Ectodermal cell (in vitro differentiated cells): ENCODE measurements around the gene CHPT1.
A peak's percentile ranks its signal among the peaks of the same experiment; 100 is the strongest.

ENCODE experiments used
- H3K27ac ChIP-seq: 2 replicates; pipeline ENCODE4 v1.7.0; 2013; ENCODE audit warnings: mild to moderate bottlenecking, low read depth, low read length; ENCODE audit not compliant: insufficient read depth, poor library complexity, severe bottlenecking
- H3K27me3 ChIP-seq: 2 replicates; pipeline ENCODE4 v1.7.0; 2013; ENCODE audit warnings: mild to moderate bottlenecking, low read length; ENCODE audit not compliant: insufficient read depth, control insufficient read depth, poor library complexity, severe bottlenecking
- H3K36me3 ChIP-seq: one replicate; pipeline ENCODE4 v1.7.0; 2013; ENCODE audit warnings: low read length; ENCODE audit not compliant: control insufficient read depth, insufficient read depth
- H3K4me1 ChIP-seq: one replicate; pipeline ENCODE4 v1.7.0; 2013; ENCODE audit warnings: low read length; ENCODE audit not compliant: control insufficient read depth, insufficient read depth
- H3K4me3 ChIP-seq: 2 replicates; pipeline ENCODE4 v1.7.0; 2013; ENCODE audit warnings: low read depth, low read length, control low read depth; ENCODE audit not compliant: insufficient read depth
- H3K9me3 ChIP-seq: 2 replicates; pipeline ENCODE4 v1.7.0; 2013; ENCODE audit warnings: mild to moderate bottlenecking, low read length, moderate library complexity; ENCODE audit not compliant: control insufficient read depth
- WGBS, 2 experiments: methylation state at CpG; one replicate each; pipeline ENCODE4 v1.1.7; 2013; ENCODE audit warnings: missing lambda C conversion rate in 2 of 2; 5-methylcytosine and 5-hydroxymethylcytosine counted together

Gene CHPT1

GRCh38 chr12:101697930-101698799 is 725 bp downstream of the CHPT1 start:
- WGBS, 2 experiments: 1% methylated on average over 67 of the region's 67 CpGs
- no peak overlapping the region for H3K27ac ChIP-seq
- H3K9me3 ChIP-seq: no peaks in the 10 kb centered on the region
- H3K4me1 ChIP-seq: no peaks in the 10 kb centered on the region
- peak overlapping the region; percentile 76 for H3K4me3 ChIP-seq
- no peaks in the 10 kb centered on the region for H3K36me3 ChIP-seq
- H3K27me3 ChIP-seq: peaks cover 32% of the 10 kb centered on the region

GRCh38 chr12:101698800-101699347 is 1.4 kb downstream of the CHPT1 start:
- no peaks in the 10 kb centered on the region for H3K4me1 ChIP-seq
- H3K9me3 ChIP-seq: no peaks in the 10 kb centered on the region
- peaks cover 32% of the 10 kb centered on the region for H3K27me3 ChIP-seq
- H3K36me3 ChIP-seq: no peaks in the 10 kb centered on the region
- H3K27ac ChIP-seq: no peak overlapping the region
- 83 to 84% methylated on average over 11 of the region's 12 CpGs for WGBS, 2 experiments
- no peak overlapping the region for H3K4me3 ChIP-seq

GRCh38 chr12:101700299-101700820 is 2.9 kb downstream of the CHPT1 start:
- no peak overlapping the region for H3K4me3 ChIP-seq
- WGBS, 2 experiments: 81% methylated on average over 1 to 2 of the region's 2 CpGs
- no peak overlapping the region for H3K27ac ChIP-seq
- peaks cover 27% of the 10 kb centered on the region for H3K27me3 ChIP-seq
- no peaks in the 10 kb centered on the region for H3K36me3 ChIP-seq
- H3K9me3 ChIP-seq: no peaks in the 10 kb centered on the region
- no peaks in the 10 kb centered on the region for H3K4me1 ChIP-seq

- Histone ChIP-seq H3K27ac (no peak overlapping the region), H3K4me1 (no peaks in the 10 kb centered on the region), H3K9me3 (no peaks in the 10 kb centered on the region), H3K4me3 (no peak overlapping the region), H3K36me3 (no peaks in the 10 kb centered on the region), H3K27me3 (peaks cover 2% of the 10 kb centered on the region)
- WGBS, 2 experiments: 81 to 85% methylated on average over 3 of the region's 3 CpGs
Measured at GRCh38 chr12:101703487-101703886, 6.0 kb downstream of the CHPT1 start.

- Histone ChIP-seq H3K9me3 (no peaks in the 10 kb centered on the region), H3K4me3 (no peak overlapping the region), H3K36me3 (no peaks in the 10 kb centered on the region), H3K27me3 (no peaks in the 10 kb centered on the region), H3K4me1 (no peaks in the 10 kb centered on the region), H3K27ac (no peak overlapping the region)
- WGBS, 2 experiments: 95 to 100% methylated on average over 1 of the region's 1 CpG
Measured at GRCh38 chr12:101706403-101706802, 9.0 kb downstream of the CHPT1 start.

- no peaks in the 10 kb centered on the region for H3K4me1 ChIP-seq
- no peaks in the 10 kb centered on the region for H3K9me3 ChIP-seq
- no peak overlapping the region for H3K4me3 ChIP-seq
- H3K27ac ChIP-seq: no peak overlapping the region
- H3K27me3 ChIP-seq: no peaks in the 10 kb centered on the region
- H3K36me3 ChIP-seq: no peaks in the 10 kb centered on the region
Measured at GRCh38 chr12:101707131-101707782, 9.8 kb downstream of the CHPT1 start.

- Histone ChIP-seq H3K27me3 (no peaks in the 10 kb centered on the region), H3K36me3 (no peaks in the 10 kb centered on the region), H3K27ac (no peak overlapping the region), H3K9me3 (no peaks in the 10 kb centered on the region), H3K4me3 (no peak overlapping the region), H3K4me1 (no peaks in the 10 kb centered on the region)
- 85 to 95% methylated on average over 3 to 4 of the region's 4 CpGs for WGBS, 2 experiments
Measured at GRCh38 chr12:101710288-101710687, 12.8 kb downstream of the CHPT1 start.

GRCh38 chr12:101713059-101713682 is 15.7 kb downstream of the CHPT1 start:
- 87 to 88% methylated on average over 5 of the region's 5 CpGs for whole genome bisulfite sequencing, 2 experiments
- Histone ChIP-seq H3K27ac (peak overlapping the region; percentile 53), H3K27me3 (no peaks in the 10 kb centered on the region), H3K4me1 (no peaks in the 10 kb centered on the region), H3K9me3 (no peaks in the 10 kb centered on the region), H3K36me3 (no peaks in the 10 kb centered on the region), H3K4me3 (no peak overlapping the region)

GRCh38 chr12:101713930-101714329 is 16.5 kb downstream of the CHPT1 start:
- no peaks in the 10 kb centered on the region for H3K36me3 ChIP-seq
- no peaks in the 10 kb centered on the region for H3K27me3 ChIP-seq
- no peaks in the 10 kb centered on the region for H3K4me1 ChIP-seq
- H3K27ac ChIP-seq: no peak overlapping the region
- H3K9me3 ChIP-seq: no peaks in the 10 kb centered on the region
- no peak overlapping the region for H3K4me3 ChIP-seq
- WGBS, 2 experiments: 92 to 93% methylated on average over 2 of the region's 2 CpGs
